K562 (cell line): ENCODE measurements around the gene HOXC10. TPM values are rescaled to one million over a fixed set of nuclear protein-coding genes. Genes with fewer than 3 reads are reported as not detected.

ENCODE experiments used
- RHOXF2B ChIP-seq: fragments of 250-450 bp; sonication (Bioruptor Pico); conservative IDR thresholded peaks from 2 replicates; pipeline ENCODE4 v1.5.1; 2021
- ZNF778 ChIP-seq: fragments of 450-650 bp; formaldehyde crosslinking; IDR thresholded peaks from 2 replicates; pipeline ENCODE4 v1.4.0; 2020; ENCODE audit warnings: mild to moderate bottlenecking, moderate library complexity
- microRNA counts: library from miRNA; unstranded; fragments of <30 nt; microRNA quantifications from one replicate; lab custom pipeline; 2016
- microRNA-seq: library from miRNA; unstranded; fragments of <30 nt; microRNA quantifications from one replicate; pipeline ENCODE4, GENCODE V29; 2018; ENCODE audit warnings: borderline microRNAs expressed
- polyA plus RNA-seq, 8 experiments: library from polyadenylated mRNA; depleted of rRNA in 4 of 8; stranded (reverse) in 5 of 8; unstranded in 3 of 8; fragments of >200 nt; fragmentation: Nextera tagmentation in 2 of 8; fragmentation: Illumina TruSeq in 1 of 8; extraction: Ambion mirVana in 2 of 8; extraction: Trizol in 1 of 8; gene quantifications; 2 replicates each; pipeline versions ENCODE4 v1.2.1 to v1.2.3, GENCODE V29; 2011 to 2014; ENCODE audit warnings: inconsistent platforms in 1 of 8, missing spikeins in 1 of 8
- small RNA-seq: library from RNA; depleted of rRNA; stranded (forward); fragments of <200 nt; gene quantifications from one replicate; pipeline ENCODE3, GENCODE V24; 2014
- total RNA-seq, 7 experiments: library from RNA; depleted of rRNA in 6 of 7; stranded (reverse); fragments of >200 nt in 6 of 7; fragmentation: Illumina TruSeq in 2 of 7; extraction: Trizol in 2 of 7; gene quantifications; 2 replicates each; pipeline versions ENCODE4 v1.2.1 to v1.2.3, GENCODE V29; 2011 to 2021; ENCODE audit warnings: low replicate concordance in 1 of 7
- TF ChIP-seq, protein P1 (sequence below): sonication (generic); IDR thresholded peaks from 2 replicates; pipeline ENCODE4 v1.6.1; 2016
- TF ChIP-seq, protein P2 (sequence below): fragments of 450-650 bp; IDR thresholded peaks from 2 replicates; pipeline ENCODE4 v1.6.1; 2014; ENCODE audit warnings: low read depth, mild to moderate bottlenecking, moderate library complexity, borderline replicate concordance
- TF ChIP-seq, protein P3 (sequence below): fragments of 450-650 bp; IDR thresholded peaks from 2 replicates; pipeline ENCODE4 v1.6.1; 2017; ENCODE audit warnings: mild to moderate bottlenecking, moderate library complexity

The HOXC10 gene
- total and polyA plus RNA-seq, 9 of the 15 experiments (the other 6 are each of a cell fraction or from before 2014, with no cell fraction given), result 0.13 to 0.77 (median 0.35) TPM; not detected in 2

DNA sequence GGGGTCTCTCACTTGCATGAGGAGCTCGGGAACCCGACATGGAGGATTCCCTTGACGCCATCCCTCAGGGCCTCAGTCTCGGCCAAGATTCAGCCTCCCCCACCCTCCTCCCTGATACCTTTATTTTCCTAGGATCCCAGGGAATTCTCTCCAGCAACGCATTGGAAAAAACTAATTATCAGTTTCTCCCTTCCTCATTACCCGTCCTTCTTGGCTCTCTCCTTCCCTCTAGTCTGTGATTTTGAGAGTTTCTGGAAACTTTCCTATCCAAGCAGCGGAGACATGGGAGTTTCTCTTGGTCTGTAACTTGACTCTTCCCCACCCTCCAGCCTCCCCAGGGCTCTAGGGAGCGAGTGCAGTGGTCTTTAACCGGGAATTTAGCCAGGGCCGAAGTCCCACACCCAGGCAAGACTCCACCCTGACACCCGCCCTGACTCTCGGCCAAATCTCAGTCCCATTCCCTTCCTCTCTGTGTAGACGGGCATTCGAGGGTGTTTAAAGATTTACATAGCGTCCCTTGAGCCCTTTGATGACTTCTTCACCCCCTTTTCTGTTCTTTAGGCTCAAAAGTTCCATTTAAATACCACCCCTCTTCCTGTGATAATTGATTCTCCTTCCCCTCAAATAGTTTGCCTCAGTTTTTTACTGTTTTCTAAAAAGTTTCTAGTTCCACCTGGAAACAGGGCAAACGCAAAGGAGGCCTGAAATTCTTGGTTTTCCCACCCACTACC is 54.6 kb downstream of the HOXC10 start (continued):
- TF ChIP-seq, protein P1, sequence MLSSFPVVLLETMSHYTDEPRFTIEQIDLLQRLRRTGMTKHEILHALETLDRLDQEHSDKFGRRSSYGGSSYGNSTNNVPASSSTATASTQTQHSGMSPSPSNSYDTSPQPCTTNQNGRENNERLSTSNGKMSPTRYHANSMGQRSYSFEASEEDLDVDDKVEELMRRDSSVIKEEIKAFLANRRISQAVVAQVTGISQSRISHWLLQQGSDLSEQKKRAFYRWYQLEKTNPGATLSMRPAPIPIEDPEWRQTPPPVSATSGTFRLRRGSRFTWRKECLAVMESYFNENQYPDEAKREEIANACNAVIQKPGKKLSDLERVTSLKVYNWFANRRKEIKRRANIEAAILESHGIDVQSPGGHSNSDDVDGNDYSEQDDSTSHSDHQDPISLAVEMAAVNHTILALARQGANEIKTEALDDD, result no peak
- no peak for TF ChIP-seq ZNF778 (CRISPR knock-in tag)
- TF ChIP-seq RHOXF2B (CRISPR knock-in tag), result no peak
- TF ChIP-seq, protein P2, sequence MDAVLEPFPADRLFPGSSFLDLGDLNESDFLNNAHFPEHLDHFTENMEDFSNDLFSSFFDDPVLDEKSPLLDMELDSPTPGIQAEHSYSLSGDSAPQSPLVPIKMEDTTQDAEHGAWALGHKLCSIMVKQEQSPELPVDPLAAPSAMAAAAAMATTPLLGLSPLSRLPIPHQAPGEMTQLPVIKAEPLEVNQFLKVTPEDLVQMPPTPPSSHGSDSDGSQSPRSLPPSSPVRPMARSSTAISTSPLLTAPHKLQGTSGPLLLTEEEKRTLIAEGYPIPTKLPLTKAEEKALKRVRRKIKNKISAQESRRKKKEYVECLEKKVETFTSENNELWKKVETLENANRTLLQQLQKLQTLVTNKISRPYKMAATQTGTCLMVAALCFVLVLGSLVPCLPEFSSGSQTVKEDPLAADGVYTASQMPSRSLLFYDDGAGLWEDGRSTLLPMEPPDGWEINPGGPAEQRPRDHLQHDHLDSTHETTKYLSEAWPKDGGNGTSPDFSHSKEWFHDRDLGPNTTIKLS, result no peak
- TF ChIP-seq, protein P3, sequence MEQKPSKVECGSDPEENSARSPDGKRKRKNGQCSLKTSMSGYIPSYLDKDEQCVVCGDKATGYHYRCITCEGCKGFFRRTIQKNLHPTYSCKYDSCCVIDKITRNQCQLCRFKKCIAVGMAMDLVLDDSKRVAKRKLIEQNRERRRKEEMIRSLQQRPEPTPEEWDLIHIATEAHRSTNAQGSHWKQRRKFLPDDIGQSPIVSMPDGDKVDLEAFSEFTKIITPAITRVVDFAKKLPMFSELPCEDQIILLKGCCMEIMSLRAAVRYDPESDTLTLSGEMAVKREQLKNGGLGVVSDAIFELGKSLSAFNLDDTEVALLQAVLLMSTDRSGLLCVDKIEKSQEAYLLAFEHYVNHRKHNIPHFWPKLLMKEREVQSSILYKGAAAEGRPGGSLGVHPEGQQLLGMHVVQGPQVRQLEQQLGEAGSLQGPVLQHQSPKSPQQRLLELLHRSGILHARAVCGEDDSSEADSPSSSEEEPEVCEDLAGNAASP, result no peak

MicroRNAs encoded within 50 kb of the gene (microRNA counts, 767-probe panel; counts per million panel counts)
- microRNA hsa-miR-196a-5p (lab: Ali Mortazavi, UCI), result 3,672 counts per million, percentile 77 among the panel's probes with 10 or more counts
- microRNA hsa-miR-615-3p (lab: Ali Mortazavi, UCI), result not detected
- microRNA hsa-miR-615-5p (lab: Ali Mortazavi, UCI), result not detected

Small RNA genes within 50 kb of the gene (microRNA-seq; reads per million reads assigned to microRNA genes)
- gene MIR196A2, result 149 reads per million, percentile 82 among the genes with 10 or more reads in this experiment
- gene MIR615, result 15.6 reads per million, percentile 62 among the genes with 10 or more reads in this experiment

Small RNA genes within 50 kb of the gene (small RNA-seq; reads per million reads assigned to genes)
- gene AC012531.3, result not detected
- not detected for gene AC012531.4
- gene HOXC5, result not detected
- gene MIR196A2, result 7.5 reads per million, percentile 94 among the genes with 10 or more reads in this experiment
- 8.7 reads per million, percentile 95 among the genes with 10 or more reads in this experiment for gene MIR615
- not detected for gene RF01905
- gene RF01906, result not detected

Other genes starting within 250 kb of the HOXC10 start
Only the 7 nearest of the 11 such genes appear.
- gene HOXC13, start 46.3 kb upstream of the HOXC10 start, total RNA-seq (2014; rRNA removed), result 0.41 TPM in 1 of 2 replicates, not detected in the other
- gene HOXC13, start 46.3 kb upstream of the HOXC10 start, total RNA-seq (2014; rRNA removed; fragmentation: Illumina TruSeq; extraction: Trizol), result 0.04 and 0.10 TPM in 2 replicates
- 0.11 and 0.18 TPM in 2 replicates for gene HOXC13, start 46.3 kb upstream of the HOXC10 start, total RNA-seq (2015; rRNA removed; fragmentation: Illumina TruSeq; extraction: Trizol)
- 0.11 and 0.29 TPM in 2 replicates for gene HOXC13, start 46.3 kb upstream of the HOXC10 start, total RNA-seq (2021)
- gene HOXC13, start 46.3 kb upstream of the HOXC10 start, polyA plus RNA-seq (2011; rRNA removed), result 0.12 and 0.20 TPM in 2 replicates
- gene HOXC13, start 46.3 kb upstream of the HOXC10 start, polyA plus RNA-seq (2014; fragmentation: Illumina TruSeq; extraction: Trizol), result 0.15 and 0.22 TPM in 2 replicates
- gene HOXC13, start 46.3 kb upstream of the HOXC10 start, polyA plus RNA-seq (2014; fragmentation: Nextera tagmentation; extraction: Ambion mirVana), result under 1 TPM in 1 of 2 experiments, not detected in 1; 0.03 TPM
- gene HOXC13, start 46.3 kb upstream of the HOXC10 start, polyA plus RNA-seq (2014; rRNA removed), result 0.17 and 0.28 TPM in 2 replicates
- 0.14 and 0.24 TPM in 2 replicates for gene HOXC12, start 30.2 kb upstream of the HOXC10 start, total RNA-seq (2014; rRNA removed)
- 0.07 and 0.13 TPM in 2 replicates for gene HOXC12, start 30.2 kb upstream of the HOXC10 start, total RNA-seq (2014; rRNA removed; fragmentation: Illumina TruSeq; extraction: Trizol)
- gene HOXC12, start 30.2 kb upstream of the HOXC10 start, total RNA-seq (2015; rRNA removed; fragmentation: Illumina TruSeq; extraction: Trizol), result 0.11 TPM in 2 replicates
- gene HOXC12, start 30.2 kb upstream of the HOXC10 start, total RNA-seq (2021), result 0.11 and 0.27 TPM in 2 replicates
- 0.04 and 0.07 TPM in 2 replicates for gene HOXC12, start 30.2 kb upstream of the HOXC10 start, polyA plus RNA-seq (2011; rRNA removed)
- gene HOXC12, start 30.2 kb upstream of the HOXC10 start, polyA plus RNA-seq (2014; fragmentation: Illumina TruSeq; extraction: Trizol), result 0.28 and 0.36 TPM in 2 replicates
- gene HOXC12, start 30.2 kb upstream of the HOXC10 start, polyA plus RNA-seq (2014; fragmentation: Nextera tagmentation; extraction: Ambion mirVana), result under 1 TPM in 1 of 2 experiments, not detected in 1; 0.08 TPM
- gene HOXC12, start 30.2 kb upstream of the HOXC10 start, polyA plus RNA-seq (2014; rRNA removed), result 0.05 and 0.19 TPM in 2 replicates
- gene HOXC11, start 12.0 kb upstream of the HOXC10 start, total RNA-seq (2014; rRNA removed), result not detected in 2 replicates
- gene HOXC11, start 12.0 kb upstream of the HOXC10 start, total RNA-seq (2014; rRNA removed; fragmentation: Illumina TruSeq; extraction: Trizol), result not detected in 2 replicates
- not detected in 2 replicates for gene HOXC11, start 12.0 kb upstream of the HOXC10 start, total RNA-seq (2015; rRNA removed; fragmentation: Illumina TruSeq; extraction: Trizol)
- not detected in 2 replicates for gene HOXC11, start 12.0 kb upstream of the HOXC10 start, total RNA-seq (2021)
- gene HOXC11, start 12.0 kb upstream of the HOXC10 start, polyA plus RNA-seq (2011; rRNA removed), result 0.04 TPM in 1 of 2 replicates, not detected in the other
- not detected in 2 replicates for gene HOXC11, start 12.0 kb upstream of the HOXC10 start, polyA plus RNA-seq (2014; fragmentation: Illumina TruSeq; extraction: Trizol)
- gene HOXC11, start 12.0 kb upstream of the HOXC10 start, polyA plus RNA-seq (2014; fragmentation: Nextera tagmentation; extraction: Ambion mirVana), result not detected
- gene HOXC11, start 12.0 kb upstream of the HOXC10 start, polyA plus RNA-seq (2014; rRNA removed), result not detected in 2 replicates
- gene HOTAIR, start 10.2 kb upstream of the HOXC10 start, total RNA-seq (2014; rRNA removed), result not detected in 2 replicates
- gene HOTAIR, start 10.2 kb upstream of the HOXC10 start, total RNA-seq (2014; rRNA removed; fragmentation: Illumina TruSeq; extraction: Trizol), result not detected in 2 replicates
- not detected in 2 replicates for gene HOTAIR, start 10.2 kb upstream of the HOXC10 start, total RNA-seq (2015; rRNA removed; fragmentation: Illumina TruSeq; extraction: Trizol)
- not detected in 2 replicates for gene HOTAIR, start 10.2 kb upstream of the HOXC10 start, total RNA-seq (2021)
- gene HOTAIR, start 10.2 kb upstream of the HOXC10 start, polyA plus RNA-seq (2011; rRNA removed), result 0.03 and 0.04 TPM in 2 replicates
- gene HOTAIR, start 10.2 kb upstream of the HOXC10 start, polyA plus RNA-seq (2014; fragmentation: Illumina TruSeq; extraction: Trizol), result not detected in 2 replicates
- gene HOTAIR, start 10.2 kb upstream of the HOXC10 start, polyA plus RNA-seq (2014; fragmentation: Nextera tagmentation; extraction: Ambion mirVana), result not detected
- gene HOTAIR, start 10.2 kb upstream of the HOXC10 start, polyA plus RNA-seq (2014; rRNA removed), result 0.15 TPM in 1 of 2 replicates, not detected in the other
- gene HOXC9, start 15.0 kb downstream of the HOXC10 start, total RNA-seq (2014; rRNA removed), result 10.5 and 13.9 TPM in 2 replicates
- gene HOXC9, start 15.0 kb downstream of the HOXC10 start, total RNA-seq (2014; rRNA removed; fragmentation: Illumina TruSeq; extraction: Trizol), result 5.7 and 8.0 TPM in 2 replicates
- gene HOXC9, start 15.0 kb downstream of the HOXC10 start, total RNA-seq (2015; rRNA removed; fragmentation: Illumina TruSeq; extraction: Trizol), result 10.4 and 10.9 TPM in 2 replicates
- gene HOXC9, start 15.0 kb downstream of the HOXC10 start, total RNA-seq (2021), result 9.3 and 9.9 TPM in 2 replicates
- 1.1 and 1.7 TPM in 2 replicates for gene HOXC9, start 15.0 kb downstream of the HOXC10 start, polyA plus RNA-seq (2011; rRNA removed)
- gene HOXC9, start 15.0 kb downstream of the HOXC10 start, polyA plus RNA-seq (2014; fragmentation: Illumina TruSeq; extraction: Trizol), result 8.8 and 9.9 TPM in 2 replicates
- gene HOXC9, start 15.0 kb downstream of the HOXC10 start, polyA plus RNA-seq (2014; fragmentation: Nextera tagmentation; extraction: Ambion mirVana), result 1 to 10 TPM; 1.9 to 2.2 TPM
- gene HOXC9, start 15.0 kb downstream of the HOXC10 start, polyA plus RNA-seq (2014; rRNA removed), result 5.1 and 10.4 TPM in 2 replicates
- gene HOXC8, start 23.8 kb downstream of the HOXC10 start, total RNA-seq (2014; rRNA removed), result 0.32 and 0.57 TPM in 2 replicates
- 0.62 and 0.80 TPM in 2 replicates for gene HOXC8, start 23.8 kb downstream of the HOXC10 start, total RNA-seq (2014; rRNA removed; fragmentation: Illumina TruSeq; extraction: Trizol)
- 0.53 and 0.76 TPM in 2 replicates for gene HOXC8, start 23.8 kb downstream of the HOXC10 start, total RNA-seq (2015; rRNA removed; fragmentation: Illumina TruSeq; extraction: Trizol)
- 0.72 and 0.95 TPM in 2 replicates for gene HOXC8, start 23.8 kb downstream of the HOXC10 start, total RNA-seq (2021)
- 0.57 TPM in 2 replicates for gene HOXC8, start 23.8 kb downstream of the HOXC10 start, polyA plus RNA-seq (2011; rRNA removed)
- gene HOXC8, start 23.8 kb downstream of the HOXC10 start, polyA plus RNA-seq (2014; fragmentation: Illumina TruSeq; extraction: Trizol), result 1.3 and 1.4 TPM in 2 replicates
- gene HOXC8, start 23.8 kb downstream of the HOXC10 start, polyA plus RNA-seq (2014; fragmentation: Nextera tagmentation; extraction: Ambion mirVana), result under 1 TPM; 0.20 to 0.21 TPM
- gene HOXC8, start 23.8 kb downstream of the HOXC10 start, polyA plus RNA-seq (2014; rRNA removed), result 0.94 and 1.1 TPM in 2 replicates
- 0.73 and 1.00 TPM in 2 replicates for gene HOXC6, start 43.3 kb downstream of the HOXC10 start, total RNA-seq (2014; rRNA removed)
- gene HOXC6, start 43.3 kb downstream of the HOXC10 start, total RNA-seq (2014; rRNA removed; fragmentation: Illumina TruSeq; extraction: Trizol), result 0.57 and 1.0 TPM in 2 replicates
- gene HOXC6, start 43.3 kb downstream of the HOXC10 start, total RNA-seq (2015; rRNA removed; fragmentation: Illumina TruSeq; extraction: Trizol), result 1.4 TPM in 2 replicates
- 3.2 and 4.0 TPM in 2 replicates for gene HOXC6, start 43.3 kb downstream of the HOXC10 start, total RNA-seq (2021)
- gene HOXC6, start 43.3 kb downstream of the HOXC10 start, polyA plus RNA-seq (2011; rRNA removed), result 2.0 and 2.8 TPM in 2 replicates
- 3.4 and 3.5 TPM in 2 replicates for gene HOXC6, start 43.3 kb downstream of the HOXC10 start, polyA plus RNA-seq (2014; fragmentation: Illumina TruSeq; extraction: Trizol)
- gene HOXC6, start 43.3 kb downstream of the HOXC10 start, polyA plus RNA-seq (2014; fragmentation: Nextera tagmentation; extraction: Ambion mirVana), result under 1 TPM; 0.06 to 0.13 TPM
- gene HOXC6, start 43.3 kb downstream of the HOXC10 start, polyA plus RNA-seq (2014; rRNA removed), result 2.3 and 3.5 TPM in 2 replicates